Heart right ventricle (tissue), 16 donors: ENCODE data around the gene RHBDL1. TPM values are rescaled to one million over a fixed set of nuclear protein-coding genes. Genes with fewer than 3 reads are reported as not detected.

Experiments
- ATAC-seq, 8 donors: fragments of 200-7000 bp; cut with Tn5 transposase; one replicate each; pipeline ENCODE4 v1.9.1; 2020; ENCODE audit warnings: mild to moderate bottlenecking in 8 of 8, moderate library complexity in 8 of 8, moderate number of reproducible peaks in 1 of 8
- DNase-seq, 2 donors: peaks; one replicate each; pipeline ENCODE4 v3.0.0-alpha.2; 2020
- H3K27ac ChIP-seq, 10 donors: fragments of 200-600 bp; sonication (generic) in 2 of 10; one replicate each; pipeline versions ENCODE4 v1.5.0 to v1.8.0; 2020 to 2022; ENCODE audit warnings: mild to moderate bottlenecking in 3 of 10
- H3K27me3 ChIP-seq, 7 donors: fragments of 200-600 bp; one replicate each; pipeline ENCODE4 v1.8.0; 2021 to 2022; ENCODE audit warnings: mild to moderate bottlenecking in 2 of 7
- H3K36me3 ChIP-seq, 9 donors: fragments of 200-600 bp; sonication (generic) in 1 of 9; one replicate each; pipeline versions ENCODE4 v1.5.0 to v1.8.0; 2020 to 2022; ENCODE audit warnings: mild to moderate bottlenecking in 2 of 9
- H3K4me1 ChIP-seq, 9 donors: fragments of 200-600 bp; sonication (generic) in 1 of 9; one replicate each; pipeline versions ENCODE4 v1.5.0 to v1.8.0; 2020 to 2022; ENCODE audit warnings: mild to moderate bottlenecking in 4 of 9
- H3K4me3 ChIP-seq, 10 donors: fragments of 200-600 bp; sonication (generic) in 2 of 10; one replicate each; pipeline versions ENCODE4 v1.5.0 to v1.8.0; 2020 to 2022; ENCODE audit warnings: mild to moderate bottlenecking in 7 of 10, moderate library complexity in 2 of 10
- H3K9me3 ChIP-seq, 11 donors: fragments of 200-600 bp in 10 of 11; sonication (generic) in 2 of 11; one replicate each; pipeline versions ENCODE4 v1.5.0 to v1.8.0; 2013 to 2022; ENCODE audit warnings: mild to moderate bottlenecking in 2 of 11, control low read depth in 1 of 11, moderate library complexity in 1 of 11
- CTCF ChIP-seq, 9 donors: fragments of 200-600 bp; sonication (generic) in 2 of 9; IDR thresholded peaks; one replicate each; pipeline versions ENCODE4 v1.5.0 to v1.8.0; 2021 to 2022; ENCODE audit warnings: antibody characterized with exemption in 9 of 9, mild to moderate bottlenecking in 5 of 9, moderate library complexity in 1 of 9
- WGBS, 2 donors: extraction: QIAGEN DNeasy Blood & Tissue Kit; methylation state at CpG; one replicate each; pipeline ENCODE4 v1.1.7; 2013; ENCODE audit warnings: inconsistent platforms in 1 of 2; 5-methylcytosine and 5-hydroxymethylcytosine counted together
- intact Hi-C, 10 donors: fragments of 100-400 bp; cut with DNase I; formaldehyde crosslinking; loops; one replicate each; pipeline versions ENCODE4 v1.11.1 to v1.14.2; 2022
- polyA plus RNA-seq, 2 donors: library from polyadenylated mRNA; stranded (reverse); fragments of 200-250 nt; gene quantifications; one replicate each; pipeline ENCODE4 v1.2.3, GENCODE V29; 2013
- total RNA-seq, 10 donors: library from RNA; stranded (reverse); fragmentation: NEBNext Ultra II Directional in 3 of 10; extraction: Animal tissue kit (Norgen Biotek cat#: 25700) in 3 of 10; gene quantifications; one replicate each; pipeline versions ENCODE4 v1.2.1 to v1.2.4, GENCODE V29; 2021 to 2023
- donor health status: Arrhythmogenic right ventricular cardiomyopathy.
- donor health status: ischemic (EF 13 %, LVEDD 7.1; RV severe dilation, severe dysfunction).
- donor health status: healthy with polysubstance abuse.
- donor health status: DM: no; HTN: yes; CAD: no.
- donor health status: DM: no; HTN: no; CAD: no.
- donor health status: ischemic (EF 25% LVEDD 6.9; RV normal size, moderate dysfunction).
- donor health status: ischemic (EF 25% LVEDD 5.7; RV mildly dilated, moderate dysfunction).
- donor health status: healthy.
- donor health status: DM: yes; HTN: yes; CAD: no.
- donor health status: Ischemic cardiomyopathy.
- donor health status: ischemic (EF 35%, LVEDD 5.7; RV mildly dilated, moderate dysfunction).
- donor health status: nonischemic (EF 11% LVEDD 7.7; RV severe dilation, severe dysfunction).
- donor health status: DM: yes; HTN: yes; CAD: no.
- donor health status: PGD.
- donor health status: ischemic (EF 29% LVEDD 5.4; RV normal size, mild dysfunction).
- donor health status: nonischemic (EF 23%, LVEDD 6.1; RV moderate dilation, normal function).

The RHBDL1 gene
- total and polyA plus RNA-seq, 12 donors: 0.90 to 7.4 (median 2.1) TPM

- DNase-seq: peak; percentile 93 to 94
- peak; percentile 87 to 95 (median 92) for ATAC-seq
- WGBS, 2 donors: 1% methylated on average over 61 to 78 of the region's 78 CpGs
- intact Hi-C loops: loop anchor here in 2 of 10 donors (10.0 kb wide), 1 partner anchor 83 kb away; no protein-coding TSS in a partner anchor
- Histone ChIP-seq H3K36me3 (peaks cover 0 to 40% (median 30%) of the 10 kb centered on the region in 9 donors), H3K9me3 (no peaks in the 10 kb centered on the region), H3K27me3 (no peaks in the 10 kb centered on the region), H3K27ac (peak within 1 kb of the TSS; percentile 81 to 98 (median 91)), H3K4me1 (peaks cover 6 to 23% (median 17%) of the 10 kb centered on the region in 9 donors), H3K4me3 (peak within 1 kb of the TSS; percentile 84 to 100 (median 96))
- peak; percentile 81 to 98 (median 93) for TF ChIP-seq CTCF (IDR thresholded peaks at IDR 0.05)
Measured at GRCh38 chr16:667780-668518, 7.5 kb upstream of the RHBDL1 start, which contains the start of gene RHOT2. TSS of gene RHOT2 (plus strand) at chr16:668132. CDS start at chr16:668200, 68 bp downstream.

GRCh38 chr16:668519-669171 is 6.8 kb upstream of the RHBDL1 start:
- peak in 4 of 8 donors; percentile 1 to 16 (median 4) for ATAC-seq
- Histone ChIP-seq H3K27me3 (no peaks in the 10 kb centered on the region), H3K4me1 (peaks cover 6 to 23% (median 17%) of the 10 kb centered on the region in 9 donors), H3K36me3 (peaks cover 0 to 47% (median 35%) of the 10 kb centered on the region in 9 donors), H3K27ac (peak overlapping the region; percentile 81 to 98 (median 91)), H3K9me3 (no peaks in the 10 kb centered on the region), H3K4me3 (peak overlapping the region; percentile 84 to 100 (median 96))
- intact Hi-C loops: loop anchor here in 2 of 10 donors (10.0 kb wide), 1 partner anchor 84 kb away; no protein-coding TSS in a partner anchor
- no peak for TF ChIP-seq CTCF (IDR thresholded peaks at IDR 0.05)
- 6% methylated on average over 46 to 50 of the region's 50 CpGs for WGBS, 2 donors
- no peak for DNase-seq

- DNase-seq (no peak), ATAC-seq (no peak)
- Histone ChIP-seq H3K27ac (no peak overlapping the region), H3K9me3 (no peaks in the 10 kb centered on the region), H3K27me3 (no peaks in the 10 kb centered on the region), H3K4me3 (peak overlapping the region in 1 of 10 donors; percentile 98), H3K36me3 (peaks cover 0 to 51% (median 35%) of the 10 kb centered on the region in 9 donors), H3K4me1 (peaks cover 6 to 30% (median 21%) of the 10 kb centered on the region in 9 donors)
- 92 to 97% methylated on average over 13 of the region's 13 CpGs for WGBS, 2 donors
- intact Hi-C loops: loop anchor here in 2 of 10 donors (10.0 kb wide), 1 partner anchor 85 kb away; no protein-coding TSS in a partner anchor
- TF ChIP-seq CTCF (IDR thresholded peaks at IDR 0.05): no peak
Measured at GRCh38 chr16:669666-670065, 5.8 kb upstream of the RHBDL1 start.
